ENCODE data around the gene CNP.

GRCh38 chr17:41962111-41962510 is 4.5 kb upstream of the CNP start:
- TF ChIP-seq CTCF (IDR thresholded peaks at IDR 0.05; ENCODE audit: borderline replicate concordance, extremely low read depth, low read length, poor library complexity, severe bottlenecking): no peak
- TF ChIP-seq EZH2 (IDR thresholded peaks at IDR 0.05; ENCODE audit: borderline replicate concordance, low read depth, low read length, severe bottlenecking): no peak

Data from DND-41 (cell line).